Cerebellar cortex (tissue), 1 donor: Measurements from ENCODE around the gene ZNF605.
"Not testable (repeated sequence)": the region's sequence is repeated elsewhere in the genome, so short reads cannot be mapped to it uniquely, and the experiment has no call there.

Experiments
- DNase-seq: peaks from one replicate; pipeline ENCODE4 v3.0.0-alpha.2; 2015; ENCODE audit warnings: low spot score

ZNF605 gene

GRCh38 chr12:132949936-132950837, 5.9 kb downstream of the ZNF605 start:
- no peak for DNase-seq

GRCh38 chr12:132948146-132949066, 7.7 kb downstream of the ZNF605 start:
- no peak for DNase-seq

DNA sequence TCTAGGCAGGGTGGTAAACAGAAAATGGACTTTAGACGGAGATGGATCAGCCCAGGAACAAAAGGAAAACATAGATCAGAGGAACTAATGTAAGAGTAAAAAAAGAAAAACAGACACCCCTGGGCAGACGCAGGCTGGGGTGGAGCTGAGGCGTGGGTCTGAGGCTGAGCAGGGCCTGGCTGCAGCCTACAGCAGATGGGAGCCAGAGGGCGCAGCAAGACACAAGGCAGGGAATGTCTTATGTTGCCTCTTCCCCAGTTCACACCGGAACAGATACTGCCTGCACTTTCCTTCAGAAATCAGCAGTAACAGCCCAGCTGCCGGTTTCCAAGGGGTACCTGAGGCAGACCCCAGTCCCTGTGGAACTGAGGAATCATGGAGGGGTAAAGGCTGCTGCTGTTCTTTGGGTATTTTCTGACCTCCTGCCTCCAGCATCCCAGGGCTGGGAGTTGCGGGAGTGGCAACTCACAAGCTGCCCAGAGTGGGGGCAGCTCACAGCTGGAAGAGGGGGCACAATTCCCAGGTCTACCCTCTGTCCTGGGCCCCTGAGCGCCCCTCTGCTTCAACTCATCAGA, 9.8 kb downstream of the ZNF605 start:
- DNase-seq, result no peak

- DNase-seq, result no peak
These were observed 10.3 kb downstream of the ZNF605 start for GRCh38 chr12:132945806-132946205.

DNA sequence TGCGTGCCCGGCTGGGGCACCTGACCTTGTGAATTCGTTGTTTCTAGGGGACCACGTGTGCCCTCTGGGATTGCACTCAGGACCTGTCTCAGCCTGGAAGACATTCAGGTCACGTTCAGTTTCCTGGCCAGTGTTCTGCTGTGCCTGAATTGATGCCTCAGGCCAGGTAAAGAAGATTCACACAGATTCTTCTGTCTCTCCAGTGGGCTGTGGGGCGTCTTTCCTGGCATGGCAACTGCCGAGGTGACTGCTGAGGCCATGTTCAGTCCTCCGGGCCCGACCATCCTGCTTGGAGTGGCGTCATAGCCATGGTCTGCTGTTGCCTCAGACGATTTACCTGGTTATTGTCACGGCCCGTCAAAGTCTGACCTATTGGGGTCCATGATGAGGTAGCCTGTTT, 13.5 kb downstream of the ZNF605 start:
- no peak for DNase-seq

DNA sequence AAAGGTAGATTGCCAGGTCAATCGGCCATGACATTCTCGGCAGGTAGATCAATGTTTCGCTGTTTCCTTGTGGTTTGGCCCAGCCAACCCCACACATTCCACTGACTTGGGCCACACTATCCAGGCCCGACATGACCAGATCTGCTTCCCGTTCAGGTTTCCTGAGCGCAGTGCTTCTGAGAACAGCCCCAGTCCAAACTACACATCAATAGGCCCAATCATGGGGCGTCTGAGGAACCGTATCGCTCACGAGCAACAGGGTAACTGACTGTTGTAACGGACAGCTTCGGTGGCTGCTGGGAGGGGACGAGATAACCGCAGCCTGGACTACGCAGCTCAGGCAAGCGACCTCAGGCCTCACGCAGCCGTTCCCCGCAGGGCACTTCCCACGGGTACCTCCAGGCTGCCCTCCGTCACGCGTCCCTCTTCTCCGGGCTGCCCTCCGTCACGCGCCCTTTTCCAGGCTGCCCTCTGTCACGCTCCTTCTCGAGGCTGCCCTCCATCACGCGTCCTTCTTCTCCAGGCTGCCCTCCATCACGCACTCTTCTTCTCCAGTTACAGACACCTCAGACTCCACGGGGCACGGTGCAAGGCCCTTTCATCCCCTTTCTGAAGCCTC, 14.7 kb downstream of the ZNF605 start:
- DNase-seq, result no peak

DNA sequence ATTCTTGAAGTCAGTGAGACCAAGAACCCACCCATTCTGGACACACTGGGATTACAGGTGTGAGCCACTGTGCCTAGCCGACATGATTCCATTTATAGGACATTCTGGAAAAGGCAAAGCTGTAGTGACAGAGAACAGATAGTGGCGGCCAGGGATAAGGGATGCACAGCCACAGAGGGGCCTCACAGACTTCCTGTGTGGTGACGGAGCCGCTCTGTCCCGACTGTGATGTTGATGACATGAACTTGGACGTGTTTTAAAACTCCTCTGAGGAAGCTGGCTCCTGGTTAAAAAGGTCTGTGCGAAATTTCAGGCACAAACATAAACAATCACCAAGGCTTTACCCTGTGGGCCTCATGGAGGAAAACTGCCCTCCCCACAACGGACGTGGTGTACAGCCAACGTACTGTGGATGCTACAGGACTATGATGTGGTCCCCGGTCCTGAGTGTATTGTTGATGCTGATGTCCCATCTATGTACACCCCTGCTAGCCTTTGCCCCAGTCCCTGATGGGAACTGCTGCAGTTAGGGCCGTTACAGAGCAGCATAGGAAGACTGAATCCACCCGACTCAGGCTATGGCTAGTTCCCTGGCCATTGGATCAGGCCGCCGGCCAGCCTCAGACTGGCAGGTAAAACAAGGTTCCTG, 15.9 kb downstream of the ZNF605 start:
- no peak for DNase-seq

GRCh38 chr12:132938807-132939206, 17.3 kb downstream of the ZNF605 start:
- DNase-seq, result not testable (repeated sequence)

- DNase-seq, result no peak
These were observed 18.6 kb downstream of the ZNF605 start for GRCh38 chr12:132937476-132937875.

DNA sequence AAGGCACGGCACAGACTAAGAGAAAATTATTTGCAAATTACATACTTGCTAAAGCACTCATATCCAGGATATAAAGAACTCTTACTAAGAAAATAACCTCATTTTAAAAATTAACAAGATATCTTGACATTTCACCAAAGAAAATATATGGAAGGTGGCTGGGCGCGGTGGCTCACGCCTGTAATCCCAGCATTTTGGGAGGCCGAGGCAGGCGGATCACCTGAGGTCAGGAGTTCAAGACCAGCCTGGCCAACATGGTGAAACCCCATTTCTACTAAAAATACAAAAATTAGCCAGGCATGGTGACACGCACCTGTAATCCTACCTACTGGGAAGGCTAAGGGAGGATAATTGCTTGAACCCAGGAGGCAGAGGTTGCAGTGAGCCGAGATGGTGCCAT, 19.2 kb downstream of the ZNF605 start:
- DNase-seq, result not testable (repeated sequence)

DNA sequence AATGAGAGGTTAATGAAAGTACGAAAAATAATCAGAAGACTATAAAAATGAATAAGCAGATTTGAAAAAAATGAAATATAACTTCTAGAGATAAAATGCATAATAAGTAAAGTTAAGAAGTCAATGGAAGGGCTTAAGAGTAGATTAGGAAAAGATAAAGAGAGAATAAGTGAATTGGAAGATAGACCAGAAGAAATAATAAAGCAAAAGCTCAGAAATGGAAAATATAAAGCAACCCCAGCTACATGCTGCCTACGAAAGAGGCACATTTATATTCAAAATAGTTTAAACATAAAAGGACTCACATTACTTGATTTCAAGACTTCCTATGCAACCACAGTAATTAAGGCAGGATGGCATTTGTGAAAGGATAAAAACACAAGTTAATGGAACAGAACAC, 19.9 kb downstream of the ZNF605 start:
- no peak for DNase-seq

DNA sequence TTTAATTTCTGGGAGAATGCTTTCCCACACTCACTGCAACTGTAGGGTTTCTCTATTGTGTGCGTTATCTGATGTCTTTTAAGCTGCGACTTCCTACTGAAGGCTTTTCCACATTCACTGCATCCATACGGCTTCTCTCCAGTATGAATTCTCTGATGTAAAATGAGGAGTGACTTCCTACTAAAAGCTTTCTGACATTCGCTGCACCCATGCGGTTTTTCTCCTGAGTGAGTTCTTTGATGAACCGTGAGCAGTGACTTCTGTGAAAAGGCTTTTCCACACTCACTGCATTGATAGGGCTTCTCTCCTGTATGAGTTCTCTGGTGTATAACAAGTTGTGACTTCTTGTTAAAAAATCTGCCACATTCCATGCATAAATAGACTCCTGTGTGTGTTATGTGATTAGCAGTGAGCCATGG, 29.7 kb downstream of the ZNF605 start:
- DNase-seq, result no peak

GRCh38 chr12:132925597-132926414, 30.3 kb downstream of the ZNF605 start:
- DNase-seq, result no peak

- DNase-seq, result no peak
These were observed 31.8 kb downstream of the ZNF605 start for GRCh38 chr12:132924356-132924755.

GRCh38 chr12:132923356-132923909, 32.7 kb downstream of the ZNF605 start:
- DNase-seq, result no peak

DNA sequence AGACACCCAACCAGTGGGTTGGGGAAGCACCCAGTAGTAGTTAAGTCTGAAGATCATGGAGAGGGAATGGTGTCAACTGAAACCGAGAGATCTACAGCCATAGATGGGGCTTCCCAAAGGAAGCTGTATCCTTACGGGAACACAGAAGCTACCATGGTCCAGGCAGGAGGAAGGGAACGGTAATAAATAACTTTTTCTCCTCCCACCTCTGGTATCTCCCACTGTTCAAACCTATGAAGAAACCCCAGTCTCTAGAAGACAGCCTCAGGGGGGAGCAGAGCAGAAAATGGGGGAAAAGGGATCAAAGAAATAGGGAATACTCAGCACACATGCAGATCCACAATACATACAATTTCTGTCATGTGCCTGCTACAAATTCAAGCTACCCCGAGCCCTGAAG, 33.4 kb downstream of the ZNF605 start:
- no peak for DNase-seq

DNA sequence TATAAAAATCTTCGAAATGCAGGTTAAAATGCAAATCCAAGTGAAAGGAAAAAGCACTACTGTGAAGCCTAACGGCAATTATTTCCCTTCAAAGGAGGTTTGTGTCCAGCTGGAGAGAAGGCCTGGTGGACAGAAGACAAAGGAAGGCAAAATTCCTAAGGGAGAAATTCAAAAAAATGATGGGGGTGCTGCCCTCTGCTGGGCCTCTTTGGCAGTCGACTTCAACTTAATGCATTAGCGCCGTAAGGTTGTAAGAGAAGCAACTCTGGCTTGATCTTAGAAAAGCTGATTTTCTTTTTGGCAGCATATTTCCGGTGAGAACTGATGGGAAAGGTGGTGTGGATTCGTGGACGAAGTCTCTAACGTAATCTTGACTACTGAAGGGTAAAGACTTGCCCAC, 34.4 kb downstream of the ZNF605 start:
- DNase-seq, result no peak

GRCh38 chr12:132918680-132919079, 37.4 kb downstream of the ZNF605 start:
- no peak for DNase-seq

GRCh38 chr12:132909030-132909368, 47.1 kb downstream of the ZNF605 start:
- DNase-seq, result no peak
